GM19397 (cell line): ENCODE data around the gene ZNF334.

ENCODE experiments used
- ATAC-seq: cut with Tn5 transposase; IDR thresholded peaks from one replicate; pipeline ENCODE4 v1.9.1; 2021; ENCODE audit warnings: mild to moderate bottlenecking, moderate library complexity; ENCODE audit not compliant: unreplicated experiment

ZNF334 gene

DNA sequence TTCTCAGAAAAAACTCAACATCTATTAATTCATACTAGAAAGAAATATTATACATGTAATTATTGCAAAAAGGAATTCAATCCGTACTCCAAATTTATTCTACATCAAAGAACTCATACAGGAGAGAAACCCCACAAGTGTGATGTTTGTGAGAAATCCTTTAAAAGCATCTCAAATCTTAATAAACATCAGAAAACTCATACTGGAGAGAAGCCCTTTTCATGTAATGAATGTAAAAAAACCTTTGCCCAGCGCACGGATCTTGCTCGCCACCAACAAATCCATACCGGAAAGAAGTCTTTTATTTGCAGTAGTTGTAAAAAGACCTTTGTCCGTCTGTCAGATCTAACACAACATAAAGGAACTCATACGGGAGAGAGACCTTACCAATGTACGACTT, 22.0 kb downstream of the ZNF334 start:
- no peak for ATAC-seq

- ATAC-seq, result no peak
These were observed 24.9 kb downstream of the ZNF334 start for GRCh38 chr20:46488451-46488850.

DNA sequence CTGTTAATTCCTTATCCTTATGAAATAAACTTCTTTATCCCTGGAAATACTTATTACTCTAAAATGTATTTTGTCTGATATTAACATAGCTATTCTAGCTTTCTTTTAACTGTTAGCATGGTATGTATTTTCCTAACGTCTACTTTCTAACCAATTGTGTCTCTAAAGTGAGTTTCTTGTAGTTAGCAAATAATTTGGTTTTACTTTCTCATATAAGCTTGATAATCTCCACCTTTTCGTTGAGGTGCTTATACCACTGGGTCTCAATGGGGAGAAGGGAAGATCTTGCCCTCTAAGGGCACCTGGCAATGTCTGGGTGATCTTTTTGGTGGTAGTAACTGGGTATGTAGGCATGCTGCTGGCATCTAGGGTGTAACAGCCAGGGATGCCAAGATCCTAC, 25.7 kb downstream of the ZNF334 start:
- no peak for ATAC-seq

GRCh38 chr20:46485431-46485830, 27.9 kb downstream of the ZNF334 start:
- ATAC-seq, result no peak

DNA sequence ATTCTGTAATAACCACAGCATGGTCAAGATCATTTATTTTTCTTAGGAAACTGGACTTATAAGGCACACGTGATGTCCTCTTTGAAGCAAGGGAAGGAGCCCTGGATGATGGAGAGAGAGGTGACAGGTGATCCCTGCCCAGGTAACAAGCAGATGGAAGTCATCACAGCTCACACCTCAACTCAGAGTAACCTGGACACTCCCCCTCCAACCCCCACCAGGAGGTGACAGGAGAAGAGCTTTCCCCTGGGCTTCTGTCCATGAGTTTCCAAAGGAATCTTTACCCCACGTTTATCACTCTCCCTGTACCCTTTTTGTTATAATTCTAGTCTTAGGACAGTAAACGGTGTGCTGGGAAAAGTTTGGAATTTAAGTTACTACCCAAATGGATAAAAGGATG, 28.4 kb downstream of the ZNF334 start:
- ATAC-seq, result no peak

DNA sequence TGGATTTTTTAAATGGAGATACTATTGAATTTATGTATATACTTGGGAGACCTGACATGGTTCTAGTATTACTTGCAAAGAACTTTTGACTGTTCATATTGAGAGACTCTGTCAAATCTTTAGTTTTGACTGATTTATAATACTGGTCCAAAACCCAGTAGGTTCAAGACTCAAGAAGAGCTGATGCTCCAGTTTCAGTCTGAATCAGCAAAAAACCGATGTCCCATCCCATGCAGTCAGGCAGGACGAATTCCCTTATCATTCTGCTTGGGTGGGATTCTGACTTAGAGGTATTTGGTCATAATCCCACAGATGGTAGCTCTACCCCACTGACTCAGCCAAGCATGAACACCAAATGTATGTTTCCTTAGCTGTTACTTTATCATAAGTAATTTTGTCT, 29.5 kb downstream of the ZNF334 start:
- no peak for ATAC-seq

DNA sequence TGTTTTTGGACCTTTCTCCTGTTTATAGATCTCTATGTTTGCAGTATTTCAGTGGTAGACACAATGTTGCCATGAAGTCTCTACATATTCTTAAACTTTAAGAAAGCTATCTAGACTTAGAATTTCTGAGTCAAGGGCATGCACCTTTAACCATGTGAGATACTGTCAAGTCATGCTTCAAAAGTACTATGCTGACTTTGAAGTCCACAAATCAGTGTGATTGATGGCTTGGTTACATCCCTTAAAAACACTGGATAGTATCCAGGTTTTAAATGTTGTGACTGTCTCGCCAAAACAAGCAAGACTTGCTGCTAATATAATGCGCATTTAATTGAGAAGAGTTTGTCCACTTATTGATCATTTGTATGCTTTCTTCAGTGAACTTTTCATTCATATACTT, 30.5 kb downstream of the ZNF334 start:
- no peak for ATAC-seq

DNA sequence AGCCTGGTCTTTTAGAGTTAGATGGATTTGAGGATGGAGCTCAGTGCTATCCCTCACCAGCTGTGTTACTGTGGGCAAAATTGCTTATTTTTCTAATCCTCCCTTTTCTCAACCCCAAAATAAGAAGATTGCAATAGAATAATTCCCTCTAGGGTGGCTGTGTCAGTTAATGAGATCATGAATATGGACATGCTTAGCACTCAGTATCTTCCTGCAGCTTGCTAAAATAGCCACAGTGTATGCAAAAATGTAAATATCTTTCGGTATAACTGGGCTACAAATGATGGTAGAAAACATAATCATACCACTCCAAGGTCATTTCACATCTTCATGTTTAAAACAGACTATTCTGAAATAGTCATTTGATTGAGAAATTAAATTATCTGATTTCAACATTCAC, 35.7 kb downstream of the ZNF334 start:
- ATAC-seq, result no peak

- ATAC-seq, result no peak
These were observed 36.1 kb downstream of the ZNF334 start for GRCh38 chr20:46477225-46477624.

GRCh38 chr20:46468508-46468907, 44.9 kb downstream of the ZNF334 start:
- no peak for ATAC-seq

DNA sequence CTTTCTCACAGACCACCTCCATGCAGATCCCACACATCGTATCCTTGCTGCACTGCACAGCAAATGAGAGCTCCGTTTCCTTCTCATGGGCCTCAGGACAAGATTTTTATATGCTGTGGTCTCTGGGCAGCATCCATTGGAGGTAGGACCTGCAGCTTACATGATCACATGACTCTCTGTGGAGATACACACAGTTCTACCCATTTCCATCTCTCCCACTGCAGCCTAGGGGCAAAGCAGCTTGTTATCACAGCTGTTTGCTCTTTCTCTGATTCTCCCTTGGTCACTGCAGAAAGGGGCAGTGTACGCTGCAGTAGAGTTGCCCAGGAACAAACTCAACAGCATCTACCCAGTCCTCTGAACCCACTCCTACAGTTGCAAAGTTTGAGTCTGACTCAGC, 48.9 kb downstream of the ZNF334 start:
- ATAC-seq, result no peak

DNA sequence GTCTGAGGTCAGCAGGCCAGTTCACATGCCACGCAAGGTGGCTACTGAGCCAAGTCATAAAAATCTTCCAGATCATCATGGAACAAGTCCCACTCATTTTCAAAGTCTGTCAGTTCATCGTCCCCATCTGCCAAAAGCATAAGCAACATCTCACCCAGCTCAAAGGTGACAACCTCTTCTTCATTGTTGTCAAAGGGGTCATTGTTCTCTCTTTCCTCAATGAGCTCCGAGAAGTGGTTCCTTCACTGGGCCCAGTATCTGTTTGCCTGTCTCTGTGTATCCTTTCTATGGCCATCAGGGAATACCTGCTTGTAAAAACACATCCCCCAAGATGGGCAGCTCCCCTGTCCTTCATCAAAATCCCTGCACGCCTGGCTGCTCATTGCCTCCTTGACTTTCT, 49.5 kb downstream of the ZNF334 start:
- no peak for ATAC-seq

DNA sequence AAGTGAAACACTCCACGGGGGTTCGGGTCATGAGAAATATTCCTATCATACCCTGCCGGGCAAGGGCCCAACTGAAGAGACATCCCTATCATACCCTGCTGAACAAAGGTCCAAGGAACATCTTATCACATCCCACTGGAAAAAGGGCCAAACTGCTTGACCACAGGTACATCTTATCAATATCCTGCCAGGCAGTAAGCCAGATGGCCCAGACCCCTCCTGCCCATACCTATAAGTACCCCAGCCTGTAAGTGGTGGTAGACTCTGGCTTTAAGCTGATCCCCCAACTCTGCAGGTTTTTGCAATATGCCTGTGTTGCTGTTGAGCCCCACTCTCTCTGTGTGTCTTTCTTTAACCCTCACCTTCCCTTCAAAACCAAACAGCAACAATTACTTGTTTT, 51.6 kb downstream of the ZNF334 start:
- no peak for ATAC-seq

DNA sequence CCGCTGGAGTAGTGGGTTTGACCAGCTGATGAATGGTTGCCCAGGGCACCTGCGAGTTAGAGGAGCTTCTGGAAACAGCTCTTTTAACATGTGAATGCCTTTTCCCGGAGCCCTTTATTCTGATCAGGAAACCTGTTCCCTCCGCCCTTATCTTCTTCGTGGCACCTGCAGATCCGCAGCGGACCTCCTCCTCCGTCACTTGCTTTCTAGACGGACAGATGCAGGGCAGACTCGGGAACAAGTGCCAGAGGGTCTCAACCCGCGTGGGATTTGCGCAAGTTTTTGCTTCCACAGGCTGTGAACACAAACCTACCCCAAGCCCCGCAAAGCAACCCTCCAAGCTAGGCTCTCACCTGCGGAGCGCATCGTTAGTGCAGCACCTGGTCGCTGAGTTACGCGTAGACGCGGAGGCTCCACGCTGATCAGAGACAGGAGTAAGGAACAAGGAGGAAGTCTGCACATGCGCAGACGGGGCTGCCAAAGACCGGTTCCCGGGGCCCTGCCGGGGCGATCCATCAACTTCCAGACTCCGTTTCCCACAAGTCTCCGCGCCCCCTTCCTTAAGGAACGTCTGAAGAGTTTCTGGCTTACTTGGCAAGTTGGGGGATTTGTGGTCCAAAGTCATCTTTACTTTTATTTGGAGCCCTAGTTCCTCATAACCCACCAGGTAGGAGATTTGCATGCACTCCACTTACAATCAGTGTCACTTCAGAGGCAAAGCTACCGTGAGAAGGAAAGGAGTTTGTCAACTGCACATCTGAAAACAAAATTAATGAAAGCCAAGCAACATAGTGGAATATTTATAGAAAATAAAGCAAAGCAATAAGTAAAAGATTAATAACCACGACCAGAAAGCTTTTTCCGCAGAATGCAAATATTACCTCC, 54.3 kb downstream of the ZNF334 start:
- no peak for ATAC-seq

DNA sequence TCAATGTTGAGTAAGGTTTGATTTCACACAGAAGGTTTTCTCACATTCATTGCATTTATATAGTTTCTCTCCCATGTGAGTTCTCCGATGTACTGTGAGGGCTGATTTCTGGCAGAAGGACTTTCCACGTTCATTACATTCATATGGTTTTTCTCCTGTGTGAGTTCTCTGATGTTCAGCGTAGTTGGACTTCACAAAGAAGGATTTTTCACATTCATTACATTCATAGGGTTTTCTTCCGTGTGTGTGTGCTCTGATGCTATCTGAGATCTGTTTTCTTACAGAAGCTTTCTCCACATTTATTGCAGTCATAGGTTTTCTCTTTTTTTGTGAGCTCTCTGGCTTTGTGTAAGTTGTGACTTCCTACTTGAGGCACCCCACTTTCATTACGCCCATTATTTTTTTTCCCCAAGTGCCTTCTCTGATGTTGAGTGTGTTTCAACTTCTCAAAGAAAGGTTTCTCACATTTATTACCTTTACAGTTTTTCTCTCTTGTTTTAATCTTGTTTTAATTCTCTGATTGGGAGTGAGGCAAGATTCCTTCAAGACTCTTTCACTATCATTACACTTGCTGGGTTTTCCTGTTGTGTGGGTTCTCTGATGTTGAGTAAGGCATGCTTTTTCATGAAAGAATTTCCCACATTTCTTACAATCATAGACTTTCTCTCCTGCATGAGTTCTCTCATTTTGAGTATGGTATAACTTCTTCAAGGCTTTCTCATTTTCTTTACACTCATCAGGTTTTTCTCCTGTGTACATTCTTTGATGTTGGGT, 56.9 kb downstream of the ZNF334 start:
- no peak for ATAC-seq

DNA sequence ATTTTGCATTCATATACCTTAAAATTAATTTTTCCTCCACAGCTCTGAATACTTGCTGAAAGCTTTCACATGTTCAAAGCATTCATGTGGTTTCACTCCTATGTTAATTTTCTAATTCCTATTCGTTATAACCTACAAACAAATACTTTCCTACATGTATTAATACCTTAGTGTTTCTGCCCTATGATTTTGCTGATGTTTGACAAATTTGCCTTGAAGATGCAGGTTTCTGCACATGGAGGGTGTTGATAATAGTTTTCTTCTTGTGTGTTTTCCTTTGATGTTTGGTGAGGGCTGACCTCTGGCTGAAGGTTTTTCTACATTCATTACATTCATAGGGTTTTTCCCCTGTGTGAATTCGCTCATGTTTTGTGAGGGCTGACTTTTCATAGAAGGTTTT, 57.6 kb downstream of the ZNF334 start:
- no peak for ATAC-seq
